ENCODE data around the gene ACOXL.

Gene ACOXL

GRCh38 chr2:111028720-111029119 is 296.3 kb downstream of the ACOXL start:
- Histone ChIP-seq H3K27me3 (ENCODE audit: control insufficient read depth in 1 of 2, insufficient read depth in 2 of 2, low read length in 2 of 2) (no peaks in the 10 kb centered on the region), H3K27ac (ENCODE audit: low read depth, low read length) (no peak overlapping the region), H3K4me3 (ENCODE audit: low read depth in 1 of 2, low read length in 2 of 2) (no peak overlapping the region), H3K36me3 (ENCODE audit: control insufficient read depth in 1 of 2, insufficient read depth in 2 of 2, low read length in 2 of 2) (no peaks in the 10 kb centered on the region), H3K4me1 (ENCODE audit: control insufficient read depth in 1 of 2, insufficient read depth in 2 of 2, low read length in 2 of 2) (peaks cover 39 to 45% of the 10 kb centered on the region in 2 donors), H3K9me3 (ENCODE audit: control insufficient read depth in 1 of 2, low read length in 2 of 2) (no peaks in the 10 kb centered on the region), H3K9ac (ENCODE audit: low read depth in 1 of 2, low read length in 2 of 2) (no peak overlapping the region)

- no peak overlapping the region for H3K27ac ChIP-seq (ENCODE audit: low read depth, low read length)
- no peaks in the 10 kb centered on the region for H3K9me3 ChIP-seq (ENCODE audit: control insufficient read depth in 1 of 2, low read length in 2 of 2)
- H3K4me3 ChIP-seq (ENCODE audit: low read depth in 1 of 2, low read length in 2 of 2): no peak overlapping the region
- no peak overlapping the region for H3K9ac ChIP-seq (ENCODE audit: low read depth in 1 of 2, low read length in 2 of 2)
- H3K4me1 ChIP-seq (ENCODE audit: control insufficient read depth in 1 of 2, insufficient read depth in 2 of 2, low read length in 2 of 2): peaks cover 45 to 48% of the 10 kb centered on the region in 2 donors
- H3K27me3 ChIP-seq (ENCODE audit: control insufficient read depth in 1 of 2, insufficient read depth in 2 of 2, low read length in 2 of 2): no peaks in the 10 kb centered on the region
- H3K36me3 ChIP-seq (ENCODE audit: control insufficient read depth in 1 of 2, insufficient read depth in 2 of 2, low read length in 2 of 2): no peaks in the 10 kb centered on the region
Measured at GRCh38 chr2:111029181-111029927, 297.0 kb downstream of the ACOXL start.

- H3K27me3 ChIP-seq (ENCODE audit: control insufficient read depth in 1 of 2, insufficient read depth in 2 of 2, low read length in 2 of 2): no peaks in the 10 kb centered on the region
- H3K27ac ChIP-seq (ENCODE audit: low read depth, low read length): no peak overlapping the region
- H3K36me3 ChIP-seq (ENCODE audit: control insufficient read depth in 1 of 2, insufficient read depth in 2 of 2, low read length in 2 of 2): no peaks in the 10 kb centered on the region
- no peaks in the 10 kb centered on the region for H3K9me3 ChIP-seq (ENCODE audit: control insufficient read depth in 1 of 2, low read length in 2 of 2)
- H3K4me1 ChIP-seq (ENCODE audit: control insufficient read depth in 1 of 2, insufficient read depth in 2 of 2, low read length in 2 of 2): peaks cover 48 to 50% of the 10 kb centered on the region in 2 donors
- no peak overlapping the region for H3K4me3 ChIP-seq (ENCODE audit: low read depth in 1 of 2, low read length in 2 of 2)
- no peak overlapping the region for H3K9ac ChIP-seq (ENCODE audit: low read depth in 1 of 2, low read length in 2 of 2)
Measured at GRCh38 chr2:111030260-111030891, 298.0 kb downstream of the ACOXL start.

- H3K4me3 ChIP-seq (ENCODE audit: low read depth in 1 of 2, low read length in 2 of 2): no peak overlapping the region
- H3K9me3 ChIP-seq (ENCODE audit: control insufficient read depth in 1 of 2, low read length in 2 of 2): no peaks in the 10 kb centered on the region
- peaks cover 48 to 50% of the 10 kb centered on the region in 2 donors for H3K4me1 ChIP-seq (ENCODE audit: control insufficient read depth in 1 of 2, insufficient read depth in 2 of 2, low read length in 2 of 2)
- H3K27me3 ChIP-seq (ENCODE audit: control insufficient read depth in 1 of 2, insufficient read depth in 2 of 2, low read length in 2 of 2): no peaks in the 10 kb centered on the region
- H3K36me3 ChIP-seq (ENCODE audit: control insufficient read depth in 1 of 2, insufficient read depth in 2 of 2, low read length in 2 of 2): no peaks in the 10 kb centered on the region
- H3K9ac ChIP-seq (ENCODE audit: low read depth in 1 of 2, low read length in 2 of 2): no peak overlapping the region
- H3K27ac ChIP-seq (ENCODE audit: low read depth, low read length): no peak overlapping the region
Measured at GRCh38 chr2:111030945-111031344, 298.6 kb downstream of the ACOXL start.

- Histone ChIP-seq H3K27ac (ENCODE audit: low read depth, low read length) (no peak overlapping the region), H3K9me3 (ENCODE audit: control insufficient read depth in 1 of 2, low read length in 2 of 2) (no peaks in the 10 kb centered on the region), H3K4me1 (ENCODE audit: control insufficient read depth in 1 of 2, insufficient read depth in 2 of 2, low read length in 2 of 2) (peaks cover 48 to 50% of the 10 kb centered on the region in 2 donors), H3K4me3 (ENCODE audit: low read depth in 1 of 2, low read length in 2 of 2) (no peak overlapping the region), H3K9ac (ENCODE audit: low read depth in 1 of 2, low read length in 2 of 2) (peak overlapping the region in 1 of 2 donors; percentile 8), H3K36me3 (ENCODE audit: control insufficient read depth in 1 of 2, insufficient read depth in 2 of 2, low read length in 2 of 2) (no peaks in the 10 kb centered on the region), H3K27me3 (ENCODE audit: control insufficient read depth in 1 of 2, insufficient read depth in 2 of 2, low read length in 2 of 2) (no peaks in the 10 kb centered on the region)
Measured at GRCh38 chr2:111031546-111032478, 299.4 kb downstream of the ACOXL start.

- Histone ChIP-seq H3K9ac (ENCODE audit: low read depth in 1 of 2, low read length in 2 of 2) (peak overlapping the region in 1 of 2 donors; percentile 16), H3K4me3 (ENCODE audit: low read depth in 1 of 2, low read length in 2 of 2) (peak overlapping the region; percentile 5 to 38), H3K36me3 (ENCODE audit: control insufficient read depth in 1 of 2, insufficient read depth in 2 of 2, low read length in 2 of 2) (no peaks in the 10 kb centered on the region), H3K4me1 (ENCODE audit: control insufficient read depth in 1 of 2, insufficient read depth in 2 of 2, low read length in 2 of 2) (peaks cover 48 to 50% of the 10 kb centered on the region in 2 donors), H3K27me3 (ENCODE audit: control insufficient read depth in 1 of 2, insufficient read depth in 2 of 2, low read length in 2 of 2) (no peaks in the 10 kb centered on the region), H3K9me3 (ENCODE audit: control insufficient read depth in 1 of 2, low read length in 2 of 2) (no peaks in the 10 kb centered on the region), H3K27ac (ENCODE audit: low read depth, low read length) (peak overlapping the region; percentile 71)
Measured at GRCh38 chr2:111032721-111033429, 300.5 kb downstream of the ACOXL start.

- Histone ChIP-seq H3K4me1 (ENCODE audit: control insufficient read depth in 1 of 2, insufficient read depth in 2 of 2, low read length in 2 of 2) (peaks cover 47 to 50% of the 10 kb centered on the region in 2 donors), H3K9me3 (ENCODE audit: control insufficient read depth in 1 of 2, low read length in 2 of 2) (no peaks in the 10 kb centered on the region), H3K27ac (ENCODE audit: low read depth, low read length) (no peak overlapping the region), H3K9ac (ENCODE audit: low read depth in 1 of 2, low read length in 2 of 2) (peak overlapping the region in 1 of 2 donors; percentile 29), H3K27me3 (ENCODE audit: control insufficient read depth in 1 of 2, insufficient read depth in 2 of 2, low read length in 2 of 2) (no peaks in the 10 kb centered on the region), H3K36me3 (ENCODE audit: control insufficient read depth in 1 of 2, insufficient read depth in 2 of 2, low read length in 2 of 2) (no peaks in the 10 kb centered on the region), H3K4me3 (ENCODE audit: low read depth in 1 of 2, low read length in 2 of 2) (peak overlapping the region in 1 of 2 donors; percentile 0)
Measured at GRCh38 chr2:111034146-111034545, 301.8 kb downstream of the ACOXL start.

GRCh38 chr2:111034606-111035005 is 302.2 kb downstream of the ACOXL start:
- no peak overlapping the region for H3K27ac ChIP-seq (ENCODE audit: low read depth, low read length)
- peaks cover 42 to 46% of the 10 kb centered on the region in 2 donors for H3K4me1 ChIP-seq (ENCODE audit: control insufficient read depth in 1 of 2, insufficient read depth in 2 of 2, low read length in 2 of 2)
- no peaks in the 10 kb centered on the region for H3K9me3 ChIP-seq (ENCODE audit: control insufficient read depth in 1 of 2, low read length in 2 of 2)
- no peak overlapping the region for H3K4me3 ChIP-seq (ENCODE audit: low read depth in 1 of 2, low read length in 2 of 2)
- no peaks in the 10 kb centered on the region for H3K36me3 ChIP-seq (ENCODE audit: control insufficient read depth in 1 of 2, insufficient read depth in 2 of 2, low read length in 2 of 2)
- H3K9ac ChIP-seq (ENCODE audit: low read depth in 1 of 2, low read length in 2 of 2): no peak overlapping the region
- no peaks in the 10 kb centered on the region for H3K27me3 ChIP-seq (ENCODE audit: control insufficient read depth in 1 of 2, insufficient read depth in 2 of 2, low read length in 2 of 2)

- Histone ChIP-seq H3K4me1 (ENCODE audit: control insufficient read depth in 1 of 2, insufficient read depth in 2 of 2, low read length in 2 of 2) (peaks cover 29 to 38% of the 10 kb centered on the region in 2 donors), H3K4me3 (ENCODE audit: low read depth in 1 of 2, low read length in 2 of 2) (no peak overlapping the region), H3K9ac (ENCODE audit: low read depth in 1 of 2, low read length in 2 of 2) (no peak overlapping the region), H3K36me3 (ENCODE audit: control insufficient read depth in 1 of 2, insufficient read depth in 2 of 2, low read length in 2 of 2) (no peaks in the 10 kb centered on the region), H3K27me3 (ENCODE audit: control insufficient read depth in 1 of 2, insufficient read depth in 2 of 2, low read length in 2 of 2) (no peaks in the 10 kb centered on the region), H3K27ac (ENCODE audit: low read depth, low read length) (no peak overlapping the region), H3K9me3 (ENCODE audit: control insufficient read depth in 1 of 2, low read length in 2 of 2) (no peaks in the 10 kb centered on the region)
Measured at GRCh38 chr2:111035830-111036441, 303.6 kb downstream of the ACOXL start.

All from duodenal mucosa (tissue), 2 donors.